WI38 (cell line): ENCODE measurements around the gene IPO8.

Experiments used
- H3K4me3 ChIP-seq: 2 replicates; pipeline ENCODE4 v1.5.1; 2011; ENCODE audit warnings: low read depth, mild to moderate bottlenecking, control low read depth, low read length
- TF ChIP-seq, protein P1 (sequence below): IDR thresholded peaks from 2 replicates; pipeline ENCODE4 v1.5.1; 2012; ENCODE audit warnings: low read depth, mild to moderate bottlenecking, control low read depth, low read length

IPO8 gene

DNA sequence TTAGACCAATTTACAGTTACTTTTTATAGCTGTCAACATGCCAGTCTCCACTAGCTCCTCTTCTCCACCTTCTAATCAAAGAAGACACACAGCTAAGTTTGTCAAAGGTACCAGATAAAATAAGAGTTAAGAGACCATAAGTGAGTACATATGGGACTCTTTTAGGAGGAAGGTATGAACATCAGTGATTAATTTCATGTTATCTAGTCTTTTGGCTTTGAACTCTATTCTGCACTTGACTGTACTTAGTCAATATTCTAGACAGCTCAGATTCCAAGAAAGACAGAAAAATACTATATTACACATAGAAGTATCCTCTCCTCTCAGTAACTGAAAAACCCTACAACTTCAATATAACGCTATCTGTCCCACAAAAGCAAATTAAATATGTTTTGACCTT is 31.0 kb upstream of the IPO8 start:
- TF ChIP-seq, protein P1, sequence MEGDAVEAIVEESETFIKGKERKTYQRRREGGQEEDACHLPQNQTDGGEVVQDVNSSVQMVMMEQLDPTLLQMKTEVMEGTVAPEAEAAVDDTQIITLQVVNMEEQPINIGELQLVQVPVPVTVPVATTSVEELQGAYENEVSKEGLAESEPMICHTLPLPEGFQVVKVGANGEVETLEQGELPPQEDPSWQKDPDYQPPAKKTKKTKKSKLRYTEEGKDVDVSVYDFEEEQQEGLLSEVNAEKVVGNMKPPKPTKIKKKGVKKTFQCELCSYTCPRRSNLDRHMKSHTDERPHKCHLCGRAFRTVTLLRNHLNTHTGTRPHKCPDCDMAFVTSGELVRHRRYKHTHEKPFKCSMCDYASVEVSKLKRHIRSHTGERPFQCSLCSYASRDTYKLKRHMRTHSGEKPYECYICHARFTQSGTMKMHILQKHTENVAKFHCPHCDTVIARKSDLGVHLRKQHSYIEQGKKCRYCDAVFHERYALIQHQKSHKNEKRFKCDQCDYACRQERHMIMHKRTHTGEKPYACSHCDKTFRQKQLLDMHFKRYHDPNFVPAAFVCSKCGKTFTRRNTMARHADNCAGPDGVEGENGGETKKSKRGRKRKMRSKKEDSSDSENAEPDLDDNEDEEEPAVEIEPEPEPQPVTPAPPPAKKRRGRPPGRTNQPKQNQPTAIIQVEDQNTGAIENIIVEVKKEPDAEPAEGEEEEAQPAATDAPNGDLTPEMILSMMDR = no peak
- no peak overlapping the region for H3K4me3 ChIP-seq

DNA sequence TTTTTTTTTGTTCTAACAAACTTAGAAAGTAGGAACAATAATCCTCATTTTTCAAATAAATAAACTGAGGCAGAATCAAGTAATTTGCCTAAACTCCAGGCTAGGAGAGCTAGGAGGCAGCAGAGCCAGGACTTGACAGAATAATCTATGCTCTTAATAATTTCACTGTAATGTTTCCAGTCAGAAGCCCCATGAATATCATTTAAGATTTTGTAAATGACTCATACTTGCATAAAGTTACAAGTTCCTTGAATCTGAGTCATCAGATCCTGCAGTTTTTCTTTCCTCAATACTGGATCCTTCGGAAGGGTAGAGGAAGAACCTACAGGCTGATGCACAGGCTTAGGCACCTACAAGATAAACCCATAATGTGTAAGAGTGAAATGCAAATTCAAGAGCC is 30.1 kb upstream of the IPO8 start:
- TF ChIP-seq, protein P1 = no peak
- H3K4me3 ChIP-seq = no peak overlapping the region

DNA sequence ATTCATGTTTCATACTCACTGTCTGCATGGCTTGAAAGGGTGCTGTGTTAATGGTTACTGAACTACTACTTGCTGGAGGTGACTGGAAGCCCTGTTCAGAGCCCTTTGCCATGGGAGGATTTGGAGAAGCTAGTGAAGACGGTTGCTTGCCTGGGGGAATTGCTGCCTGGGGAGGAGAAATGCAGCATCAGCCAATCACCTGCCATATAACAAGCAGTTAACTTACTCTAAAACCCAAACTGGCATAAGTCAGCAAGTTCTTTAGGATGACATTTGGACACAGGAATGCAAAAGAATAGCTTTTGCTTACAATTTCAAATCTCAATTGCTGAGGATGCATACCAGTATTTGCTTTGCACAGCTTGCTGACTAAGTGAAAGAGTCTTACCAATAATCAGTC is 23.4 kb upstream of the IPO8 start:
- no peak overlapping the region for H3K4me3 ChIP-seq
- TF ChIP-seq, protein P1 = no peak

DNA sequence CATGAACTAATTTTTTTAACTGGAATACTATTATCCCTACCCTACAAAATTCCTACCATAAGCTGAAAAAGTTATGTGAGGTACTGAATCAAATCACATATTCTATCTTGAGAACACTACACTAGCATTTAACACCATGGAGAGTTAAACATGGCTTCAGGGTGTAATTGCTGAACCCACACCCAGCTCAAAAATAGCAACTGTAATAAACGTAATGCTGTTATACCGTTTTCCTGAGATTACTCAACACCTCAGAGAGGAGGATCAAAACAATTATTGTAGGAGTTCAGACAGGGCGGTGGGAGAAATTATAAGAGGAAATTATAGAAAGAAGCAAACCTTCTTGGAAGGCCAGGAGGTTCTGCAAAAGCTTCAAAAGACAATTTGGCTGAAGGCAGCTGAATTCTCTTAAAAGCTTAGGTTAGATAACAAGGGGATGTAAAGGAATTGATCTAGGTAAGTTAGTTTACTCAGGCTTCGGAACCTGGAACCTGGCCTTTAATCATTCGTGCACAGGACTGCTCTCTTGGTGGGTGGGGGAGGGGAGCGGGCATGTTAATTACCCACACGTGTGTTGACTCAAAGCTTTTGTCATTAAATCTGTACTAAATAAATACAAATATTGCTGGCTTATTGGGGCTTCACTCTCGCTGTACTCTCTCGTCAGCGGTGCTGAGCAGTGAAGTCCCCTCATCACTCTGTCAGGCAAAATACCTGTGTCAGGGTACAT is 12.1 kb upstream of the IPO8 start:
- H3K4me3 ChIP-seq = no peak overlapping the region
- TF ChIP-seq, protein P1 = no peak

DNA sequence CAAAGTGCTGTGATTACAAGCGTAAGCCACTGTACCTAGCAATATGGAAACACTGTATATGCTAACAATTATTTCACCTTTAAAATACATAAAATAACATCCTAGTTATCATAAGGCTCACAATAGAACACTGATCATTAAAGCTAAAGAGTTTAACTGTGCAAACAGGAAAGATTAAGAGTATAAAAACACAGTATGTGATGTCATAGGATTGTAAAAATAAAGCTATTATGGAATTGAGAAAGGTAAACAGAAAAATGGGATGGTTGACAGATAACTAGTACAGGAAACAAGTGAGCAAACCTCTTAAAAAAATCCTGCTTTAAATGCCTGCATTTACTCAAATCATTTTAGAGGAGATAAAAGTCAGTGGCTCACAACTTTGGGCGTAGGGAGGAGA is 10.8 kb upstream of the IPO8 start:
- no peak overlapping the region for H3K4me3 ChIP-seq
- TF ChIP-seq, protein P1 = no peak

DNA sequence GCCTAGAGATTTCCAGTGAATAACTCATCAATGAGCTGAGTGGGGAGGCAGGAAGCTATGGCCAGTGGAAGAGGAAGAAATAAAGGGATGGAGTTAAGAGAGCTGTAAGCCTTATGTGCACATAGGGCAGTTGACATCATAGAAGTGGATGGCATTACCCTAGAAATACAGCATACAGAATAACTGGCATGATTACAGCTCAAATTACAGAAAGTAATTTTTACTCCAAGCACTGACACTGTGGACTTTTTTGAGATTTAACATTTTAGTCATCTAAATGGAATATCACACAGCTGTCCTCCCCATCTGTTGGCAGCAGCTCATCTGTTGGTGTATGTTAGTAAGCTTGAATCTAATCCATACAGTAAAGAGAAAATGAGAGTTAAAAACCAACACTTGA is 5.4 kb upstream of the IPO8 start:
- no peak overlapping the region for H3K4me3 ChIP-seq
- TF ChIP-seq, protein P1 = no peak

DNA sequence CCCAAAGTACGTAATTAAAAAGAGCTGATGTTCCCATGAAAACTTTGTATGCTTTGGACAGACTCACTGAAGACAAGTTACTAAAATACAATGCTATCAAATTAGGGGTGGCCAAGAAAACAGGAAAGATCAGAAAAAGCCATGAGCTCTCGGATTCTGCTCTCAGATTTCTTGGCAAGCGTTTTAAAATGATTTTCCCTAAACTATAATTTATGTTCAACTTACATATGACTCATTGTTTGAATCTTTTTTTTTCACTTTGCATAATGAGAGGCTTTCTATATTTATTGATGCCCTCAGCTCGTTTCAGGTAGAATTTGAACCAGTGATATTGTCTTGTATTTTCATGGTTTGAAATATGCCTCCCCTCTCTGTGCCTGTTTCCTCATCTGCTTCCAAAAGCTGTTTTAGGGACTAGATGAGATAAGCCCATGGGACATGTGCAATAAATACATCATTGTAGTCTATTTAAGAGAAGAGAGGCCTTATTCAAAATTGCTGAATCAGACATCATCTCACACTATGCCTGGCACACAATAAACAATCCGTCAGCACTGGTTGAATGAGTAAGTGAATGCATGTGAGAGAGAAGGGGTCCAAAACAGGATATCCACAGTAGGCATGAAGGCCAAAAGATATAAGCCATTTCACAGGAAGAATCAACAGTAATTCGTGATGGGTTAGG is 4.7 kb upstream of the IPO8 start:
- TF ChIP-seq, protein P1 = no peak

More for the DNA sequence above, 4.7 kb upstream of the IPO8 start:
- H3K4me3 ChIP-seq = no peak overlapping the region
